SJSA1 (cell line): ENCODE results near the gene CYTIP. TPM values are rescaled to one million over a fixed set of nuclear protein-coding genes. Genes with fewer than 3 reads are reported as not detected.
"Not testable (repeated sequence)": the region's sequence is repeated elsewhere in the genome, so short reads cannot be mapped to it uniquely, and the experiment has no call there.

ENCODE experiments used
- DNase-seq, 2 experiments: peaks; one replicate each; pipeline ENCODE4 v3.0.0-alpha.2; 2015 to 2020; ENCODE audit warnings: low spot score in 2 of 2, low read depth in 1 of 2
- H3K27ac ChIP-seq: fragments of 250-450 bp; sonication (Bioruptor Pico); 2 replicates; pipeline ENCODE4 v1.5.1; 2020; ENCODE audit warnings: mild to moderate bottlenecking, moderate library complexity
- H3K27me3 ChIP-seq: fragments of 250-450 bp; sonication (Bioruptor Pico); replicated peaks from 2 replicates; pipeline ENCODE4 v1.5.1; 2020; ENCODE audit warnings: mild to moderate bottlenecking, moderate library complexity
- H3K36me3 ChIP-seq: fragments of 250-450 bp; sonication (Bioruptor Pico); 2 replicates; pipeline ENCODE4 v1.5.1; 2020; ENCODE audit warnings: mild to moderate bottlenecking
- H3K4me1 ChIP-seq: fragments of 250-450 bp; sonication (Bioruptor Pico); replicated peaks from 2 replicates; pipeline ENCODE4 v1.6.1; 2021; ENCODE audit warnings: mild to moderate bottlenecking
- H3K4me3 ChIP-seq: fragments of 250-450 bp; sonication (Bioruptor Pico); 2 replicates; pipeline ENCODE4 v1.5.1; 2020; ENCODE audit warnings: mild to moderate bottlenecking
- H3K9me3 ChIP-seq: fragments of 250-450 bp; sonication (Bioruptor Pico); replicated peaks from 2 replicates; pipeline ENCODE4 v1.5.1; 2020; ENCODE audit warnings: mild to moderate bottlenecking
- total RNA-seq: library from RNA; depleted of rRNA; stranded (reverse); fragments of >200 nt; shearing (Covaris generic); gene quantifications from 2 replicates; pipeline ENCODE4 v1.2.3, GENCODE V29; 2014

Gene CYTIP
- total RNA-seq, 1 experiment from 2014 or later: not detected

- no peak overlapping the region for H3K27ac ChIP-seq
- DNase-seq: no peak
- no peaks in the 10 kb centered on the region for H3K9me3 ChIP-seq
- H3K4me1 ChIP-seq: no peaks in the 10 kb centered on the region
- H3K4me3 ChIP-seq: no peak overlapping the region
- H3K36me3 ChIP-seq: no peaks in the 10 kb centered on the region
- H3K27me3 ChIP-seq: no peaks in the 10 kb centered on the region
Observed at GRCh38 chr2:157426477-157426994, 17.4 kb downstream of the CYTIP start.

GRCh38 chr2:157424374-157424773 is 19.5 kb downstream of the CYTIP start:
- no peak for DNase-seq
- no peaks in the 10 kb centered on the region for H3K9me3 ChIP-seq
- H3K27ac ChIP-seq: no peak overlapping the region
- H3K36me3 ChIP-seq: no peaks in the 10 kb centered on the region
- H3K27me3 ChIP-seq: no peaks in the 10 kb centered on the region
- no peaks in the 10 kb centered on the region for H3K4me1 ChIP-seq
- no peak overlapping the region for H3K4me3 ChIP-seq

DNA sequence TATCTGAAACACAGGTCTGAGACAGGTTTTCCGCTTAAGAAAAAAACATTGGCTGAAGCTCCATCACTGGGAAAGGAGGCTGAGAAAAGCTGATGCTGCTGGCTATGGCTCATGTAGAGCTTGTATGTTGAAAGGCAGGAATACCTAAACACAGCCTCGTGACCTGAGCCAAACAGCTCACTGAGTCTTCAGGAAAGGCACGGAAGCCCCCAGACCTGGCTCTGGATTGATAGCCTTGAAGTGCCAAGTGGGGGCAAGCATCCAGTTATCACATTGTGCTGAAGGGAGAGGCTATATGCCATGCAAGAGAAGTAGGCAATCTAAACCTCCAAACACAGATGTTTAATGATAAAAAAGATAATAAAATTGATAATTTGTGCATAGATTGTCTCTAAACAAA is 21.9 kb downstream of the CYTIP start:
- H3K4me1 ChIP-seq: no peaks in the 10 kb centered on the region
- H3K36me3 ChIP-seq: no peaks in the 10 kb centered on the region
- DNase-seq: no peak
- no peaks in the 10 kb centered on the region for H3K27me3 ChIP-seq
- H3K4me3 ChIP-seq: no peak overlapping the region
- H3K9me3 ChIP-seq: no peaks in the 10 kb centered on the region
- no peak overlapping the region for H3K27ac ChIP-seq

DNA sequence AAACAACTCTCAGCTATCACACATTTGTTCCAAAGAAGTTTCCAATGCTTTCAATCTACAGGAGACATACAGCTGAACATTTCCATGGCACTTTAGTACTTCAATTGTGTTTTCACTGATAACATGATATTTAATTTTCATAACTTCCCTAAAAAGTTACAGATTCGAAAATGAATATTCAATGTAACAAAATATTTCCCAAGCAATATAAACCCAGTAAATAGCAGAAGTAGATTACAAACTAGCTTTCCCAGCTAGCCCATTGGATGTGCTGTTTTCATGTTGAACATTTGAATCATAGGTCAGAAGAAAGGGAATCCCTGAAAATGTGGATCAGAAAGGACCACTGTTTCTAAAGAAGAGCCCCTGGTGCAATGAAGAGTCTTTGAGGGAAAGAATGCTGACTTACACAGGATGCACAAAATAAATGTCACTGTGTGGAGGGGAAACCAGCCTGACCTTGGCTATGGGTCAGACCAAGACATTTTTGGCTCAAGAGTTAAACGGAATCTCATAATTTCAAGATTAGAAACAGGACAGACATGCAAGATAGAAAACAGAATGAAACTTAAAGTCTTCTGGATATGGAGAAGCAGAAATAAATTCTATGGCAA is 22.5 kb downstream of the CYTIP start:
- Histone ChIP-seq H3K27me3 (no peaks in the 10 kb centered on the region), H3K4me3 (no peak overlapping the region), H3K27ac (no peak overlapping the region)

DNA sequence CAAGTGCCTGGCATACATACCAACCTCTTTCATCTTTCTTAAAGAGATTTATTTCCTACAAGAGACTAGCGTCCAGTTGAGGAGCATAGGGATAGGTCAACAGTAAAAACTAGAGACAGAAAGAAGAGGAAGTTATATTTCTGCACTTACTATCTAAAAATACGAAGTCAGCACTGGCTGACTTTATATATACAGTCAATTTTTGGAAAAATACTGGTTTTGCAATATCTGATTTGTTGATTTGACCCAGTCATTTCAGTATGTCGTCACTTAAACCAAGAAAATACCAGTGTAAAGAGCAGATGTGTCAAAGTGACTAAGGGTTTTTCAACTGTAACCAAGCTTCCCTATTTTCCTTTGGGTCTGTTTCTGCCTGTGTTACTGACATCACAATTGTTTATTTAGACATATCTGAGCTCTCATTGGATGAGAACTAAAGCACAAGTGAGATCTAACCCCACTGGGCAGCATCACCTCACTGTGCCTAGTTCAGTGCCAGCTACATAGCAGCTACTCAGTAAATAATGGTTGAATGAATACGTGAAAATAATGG is 23.0 kb downstream of the CYTIP start:
- no peaks in the 10 kb centered on the region for H3K9me3 ChIP-seq
- no peak overlapping the region for H3K27ac ChIP-seq
- H3K36me3 ChIP-seq: no peaks in the 10 kb centered on the region
- H3K4me3 ChIP-seq: no peak overlapping the region
- no peak for DNase-seq
- H3K27me3 ChIP-seq: no peaks in the 10 kb centered on the region
- no peaks in the 10 kb centered on the region for H3K4me1 ChIP-seq

More for the DNA sequence above, 22.5 kb downstream of the CYTIP start:
- Histone ChIP-seq H3K9me3 (no peaks in the 10 kb centered on the region), H3K36me3 (no peaks in the 10 kb centered on the region), H3K4me1 (no peaks in the 10 kb centered on the region)
- no peak for DNase-seq

GRCh38 chr2:157419031-157419575 is 24.8 kb downstream of the CYTIP start:
- H3K36me3 ChIP-seq: no peaks in the 10 kb centered on the region
- H3K4me1 ChIP-seq: no peaks in the 10 kb centered on the region
- no peaks in the 10 kb centered on the region for H3K9me3 ChIP-seq
- no peak overlapping the region for H3K4me3 ChIP-seq
- no peak overlapping the region for H3K27ac ChIP-seq
- no peaks in the 10 kb centered on the region for H3K27me3 ChIP-seq
- no peak for DNase-seq

DNA sequence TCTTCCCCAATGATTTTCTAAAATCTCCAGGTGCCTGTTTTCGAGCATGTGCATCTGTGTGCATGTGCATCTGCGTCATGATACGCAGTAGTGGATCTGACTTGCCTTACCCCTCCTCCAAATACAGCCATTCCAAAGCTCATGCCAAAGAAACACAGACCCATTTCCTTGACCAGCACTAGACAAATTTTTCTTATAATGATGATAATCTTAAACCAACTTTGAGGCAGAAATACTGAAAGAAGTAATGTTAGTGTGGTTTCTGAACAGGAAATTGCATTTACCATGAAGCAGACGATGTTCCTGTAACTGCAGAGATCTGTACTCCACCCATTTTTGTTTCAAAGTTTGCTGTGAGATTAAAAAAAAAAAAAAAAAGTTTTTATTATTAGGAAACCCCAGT is 25.6 kb downstream of the CYTIP start:
- Histone ChIP-seq H3K36me3 (no peaks in the 10 kb centered on the region), H3K27me3 (no peaks in the 10 kb centered on the region)

DNA sequence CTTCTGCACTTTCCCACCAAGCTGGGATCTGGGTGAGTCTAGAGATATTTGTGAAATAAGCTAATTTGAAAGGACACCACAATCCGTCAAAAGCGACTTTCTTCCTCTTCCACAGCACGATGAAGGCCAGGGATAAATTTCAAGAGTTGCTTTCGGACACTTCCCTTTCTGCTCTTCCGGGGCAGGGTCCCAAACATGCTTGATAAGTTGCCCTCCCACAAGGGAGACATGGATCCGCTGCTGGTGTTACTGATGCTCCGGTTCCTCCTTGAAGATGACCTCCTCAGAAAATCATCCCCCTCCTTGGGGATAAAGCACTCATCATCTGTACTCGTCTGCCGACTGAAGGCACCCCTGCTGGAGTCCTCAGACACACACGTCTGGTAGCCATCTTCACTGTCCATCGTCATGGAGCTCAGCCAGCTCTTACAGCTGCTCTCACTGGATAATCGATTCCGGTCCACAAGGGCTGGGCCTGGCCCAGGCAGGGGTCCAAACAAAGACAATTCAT is 28.2 kb downstream of the CYTIP start:
- no peaks in the 10 kb centered on the region for H3K4me1 ChIP-seq
- no peaks in the 10 kb centered on the region for H3K27me3 ChIP-seq
- no peak for DNase-seq
- H3K4me3 ChIP-seq: no peak overlapping the region
- no peaks in the 10 kb centered on the region for H3K9me3 ChIP-seq
- no peak overlapping the region for H3K27ac ChIP-seq
- H3K36me3 ChIP-seq: no peaks in the 10 kb centered on the region

More for the DNA sequence above, 25.6 kb downstream of the CYTIP start:
- DNase-seq: no peak
- H3K4me3 ChIP-seq: no peak overlapping the region
- no peak overlapping the region for H3K27ac ChIP-seq
- H3K4me1 ChIP-seq: no peaks in the 10 kb centered on the region
- no peaks in the 10 kb centered on the region for H3K9me3 ChIP-seq

- H3K4me3 ChIP-seq: no peak overlapping the region
- H3K4me1 ChIP-seq: no peaks in the 10 kb centered on the region
- no peak overlapping the region for H3K27ac ChIP-seq
- no peaks in the 10 kb centered on the region for H3K9me3 ChIP-seq
- DNase-seq: no peak
- H3K36me3 ChIP-seq: no peaks in the 10 kb centered on the region
- H3K27me3 ChIP-seq: 0 out of 2 replicates have a peak, but pooled peaks cover under 1% of the 10 kb centered on the region
Observed at GRCh38 chr2:157414050-157414449, 29.8 kb downstream of the CYTIP start.

DNA sequence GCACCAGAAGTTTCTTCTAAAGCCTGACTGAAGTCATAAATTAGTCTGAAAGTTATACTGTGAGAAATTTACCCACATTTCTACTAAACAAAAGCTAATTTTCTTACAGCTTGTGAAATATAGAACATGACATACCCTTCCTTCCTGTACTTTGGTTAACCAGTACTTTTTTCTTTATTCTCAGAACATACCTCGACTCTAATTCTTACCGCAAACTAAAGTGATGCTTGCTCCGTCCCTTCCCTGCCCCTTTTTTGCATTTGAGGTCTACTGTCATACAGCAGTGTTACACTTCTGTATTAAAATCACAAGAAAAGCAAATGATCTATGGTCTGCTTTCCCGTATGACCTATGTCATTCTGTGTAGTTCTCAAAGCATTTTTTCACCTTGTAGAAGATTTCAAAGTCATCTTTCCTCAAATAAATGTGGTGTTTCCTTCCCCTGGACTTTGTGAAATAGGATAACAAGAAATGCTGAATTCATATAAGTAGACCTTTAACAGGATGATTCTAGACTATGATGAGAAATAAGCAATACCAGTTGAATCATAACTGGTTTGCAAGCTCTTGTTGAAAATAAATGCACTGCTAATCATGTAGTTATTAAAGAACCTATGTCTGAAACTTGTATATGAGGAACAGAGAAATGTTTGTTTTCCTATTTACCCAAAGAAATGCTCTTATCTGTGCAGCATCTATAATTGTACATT is 30.4 kb downstream of the CYTIP start:
- Histone ChIP-seq H3K4me1 (no peaks in the 10 kb centered on the region), H3K27ac (no peak overlapping the region), H3K9me3 (no peaks in the 10 kb centered on the region), H3K36me3 (no peaks in the 10 kb centered on the region), H3K4me3 (no peak overlapping the region), H3K27me3 (0 out of 2 replicates have a peak, but pooled peaks cover 3% of the 10 kb centered on the region)
- no peak for DNase-seq

DNA sequence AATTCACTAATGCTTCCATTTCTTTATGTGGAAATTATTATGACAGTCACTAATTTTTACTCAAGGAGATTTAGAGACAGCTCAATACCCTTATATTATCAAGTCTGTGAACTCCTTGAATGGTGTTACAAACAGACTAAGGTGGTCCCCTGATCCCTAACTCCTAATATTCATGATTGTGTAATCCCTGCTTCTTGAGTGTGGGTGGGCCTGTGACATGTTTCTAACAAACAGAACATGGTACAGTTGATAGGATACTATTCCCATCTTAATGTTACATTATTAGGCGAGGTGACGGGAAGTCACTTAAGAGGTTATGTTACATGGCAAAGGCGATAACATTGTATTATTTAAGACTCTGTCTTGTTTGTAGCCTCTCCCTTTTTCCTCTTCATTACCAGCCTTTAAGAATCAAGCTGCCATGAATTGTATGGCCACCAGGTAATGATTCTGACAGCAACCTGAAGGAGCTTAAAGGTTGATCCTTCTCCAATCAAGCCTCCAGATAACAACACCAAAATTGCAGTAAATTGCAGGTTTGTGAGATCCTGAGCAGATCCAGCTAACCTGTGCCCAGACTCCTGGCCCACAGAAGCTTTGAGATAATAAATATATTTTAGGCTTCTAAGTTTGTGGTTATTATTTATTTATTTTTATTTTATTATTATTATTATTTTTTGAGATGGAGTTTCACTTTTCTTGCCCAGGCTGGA is 32.1 kb downstream of the CYTIP start:
- H3K4me3 ChIP-seq: no peak overlapping the region
- H3K27ac ChIP-seq: no peak overlapping the region

GRCh38 chr2:157405398-157405797 is 38.5 kb downstream of the CYTIP start:
- H3K27ac ChIP-seq, H3K4me1 ChIP-seq, H3K4me3 ChIP-seq, H3K9me3 ChIP-seq, DNase-seq, H3K27me3 ChIP-seq, H3K36me3 ChIP-seq: not testable (repeated sequence)

More for the DNA sequence above, 32.1 kb downstream of the CYTIP start:
- Histone ChIP-seq H3K27me3 (0 out of 2 replicates have a peak, but pooled peaks cover 3% of the 10 kb centered on the region), H3K4me1 (no peaks in the 10 kb centered on the region), H3K36me3 (no peaks in the 10 kb centered on the region), H3K9me3 (no peaks in the 10 kb centered on the region)
- no peak for DNase-seq

DNA sequence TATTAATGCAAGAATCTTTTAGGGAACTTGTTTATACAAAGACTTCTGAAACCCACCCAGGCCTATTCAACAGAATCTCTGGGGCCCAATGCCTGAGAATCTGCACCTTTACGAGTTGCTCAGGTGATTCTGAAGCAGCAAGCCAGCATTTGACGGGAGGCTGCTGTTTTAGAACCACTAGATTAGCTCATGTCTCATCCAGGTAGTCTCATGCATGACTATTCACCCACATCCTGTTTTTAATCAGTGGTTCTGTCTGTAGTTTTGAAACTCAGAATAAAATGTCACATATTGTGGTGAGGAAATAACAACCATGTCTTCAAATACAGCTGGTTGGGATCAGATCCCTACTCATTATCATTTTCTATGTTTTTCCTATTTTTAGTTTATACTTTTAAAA is 39.5 kb downstream of the CYTIP start:
- Histone ChIP-seq H3K27ac (no peak overlapping the region), H3K4me3 (no peak overlapping the region)
- DNase-seq: no peak

More for the DNA sequence above, 39.5 kb downstream of the CYTIP start:
- no peaks in the 10 kb centered on the region for H3K36me3 ChIP-seq
- H3K4me1 ChIP-seq: no peaks in the 10 kb centered on the region
- H3K9me3 ChIP-seq: no peaks in the 10 kb centered on the region
- peaks cover 3% of the 10 kb centered on the region; the same call in 1 of the 2 replicates for H3K27me3 ChIP-seq
